ENCODE measurements around the gene HAUS6.

HAUS6 gene

GRCh38 chr9:19140259-19140658 is 37.6 kb upstream of the HAUS6 start:
- TF ChIP-seq CTCF (conservative IDR thresholded peaks at IDR 0.05) = no peak
- TF ChIP-seq ZFX (IDR thresholded peaks at IDR 0.05) = no peak
- no peak overlapping the region for H3K27ac ChIP-seq

GRCh38 chr9:19138084-19138483 is 35.4 kb upstream of the HAUS6 start:
- TF ChIP-seq CTCF (conservative IDR thresholded peaks at IDR 0.05) (no peak), ZFX (IDR thresholded peaks at IDR 0.05) (no peak)
- H3K27ac ChIP-seq = no peak overlapping the region

GRCh38 chr9:19137282-19137681 is 34.6 kb upstream of the HAUS6 start:
- no peak for TF ChIP-seq ZFX (IDR thresholded peaks at IDR 0.05)
- TF ChIP-seq CTCF (conservative IDR thresholded peaks at IDR 0.05) = no peak
- H3K27ac ChIP-seq = no peak overlapping the region

- H3K27ac ChIP-seq = no peak overlapping the region
- no peak for TF ChIP-seq ZFX (IDR thresholded peaks at IDR 0.05)
- no peak for TF ChIP-seq CTCF (conservative IDR thresholded peaks at IDR 0.05)
Observed at GRCh38 chr9:19136129-19136528, 33.4 kb upstream of the HAUS6 start.

- no peak overlapping the region for H3K27ac ChIP-seq
- no peak for TF ChIP-seq ZFX (IDR thresholded peaks at IDR 0.05)
- TF ChIP-seq CTCF (conservative IDR thresholded peaks at IDR 0.05) = no peak
Observed at GRCh38 chr9:19133549-19134345, 31.0 kb upstream of the HAUS6 start.

GRCh38 chr9:19130436-19130835 is 27.7 kb upstream of the HAUS6 start:
- no peak overlapping the region for H3K27ac ChIP-seq
- TF ChIP-seq ZFX (IDR thresholded peaks at IDR 0.05) = no peak
- TF ChIP-seq CTCF (conservative IDR thresholded peaks at IDR 0.05) = no peak

GRCh38 chr9:19127871-19128500 is 25.3 kb upstream of the HAUS6 start:
- H3K27ac ChIP-seq = no peak overlapping the region

More at GRCh38 chr9:19127871-19128500, 25.3 kb upstream of the HAUS6 start:
- TF ChIP-seq CTCF (conservative IDR thresholded peaks at IDR 0.05) (no peak), ZFX (IDR thresholded peaks at IDR 0.05) (no peak)
